Chondrocyte (in vitro differentiated cells): ENCODE results near the gene PCED1B. TPM values are rescaled to one million over a fixed set of nuclear protein-coding genes. Genes with fewer than 3 reads are reported as not detected.
"Not testable (repeated sequence)": the region's sequence is repeated elsewhere in the genome, so short reads cannot be mapped to it uniquely, and the experiment has no call there.

Experiments used
- DNase-seq: peaks from one replicate; pipeline ENCODE4 v3.0.0; 2021; ENCODE audit warnings: mixed read lengths, low spot score
- H3K27ac Mint-ChIP-seq: one replicate; pipeline ENCODE4 v1.8.0; 2021; ENCODE audit warnings: mild to moderate bottlenecking, moderate library complexity, mixed read lengths; ENCODE audit not compliant: unreplicated experiment
- H3K27me3 Mint-ChIP-seq: 2 replicates; pipeline ENCODE4 v1.8.0; 2021; ENCODE audit warnings: low read depth, mixed read lengths
- H3K36me3 Mint-ChIP-seq: 2 replicates; pipeline ENCODE4 v1.8.0; 2021; ENCODE audit warnings: low read depth, mixed read lengths
- H3K4me1 Mint-ChIP-seq: 2 replicates; pipeline ENCODE4 v1.8.0; 2021; ENCODE audit warnings: low read depth, mild to moderate bottlenecking, mixed read lengths
- H3K4me3 Mint-ChIP-seq: one replicate; pipeline ENCODE4 v1.8.0; 2021; ENCODE audit warnings: mild to moderate bottlenecking, moderate library complexity, mixed read lengths; ENCODE audit not compliant: unreplicated experiment
- H3K9me3 Mint-ChIP-seq: 2 replicates; pipeline ENCODE4 v1.8.0; 2021; ENCODE audit warnings: low read depth, mixed read lengths
- CTCF ChIP-seq: fragments of 200-600 bp; sonication (generic); IDR thresholded peaks from 2 replicates; pipeline ENCODE4 v1.5.0; 2021; ENCODE audit warnings: antibody characterized with exemption, mild to moderate bottlenecking, moderate library complexity
- total RNA-seq: library from RNA; stranded (reverse); gene quantifications from 3 replicates; pipeline ENCODE4 v1.2.1, GENCODE V29; 2021

Gene PCED1B
- total RNA-seq, 1 donor from 2014 or later, result 2.3 TPM

GRCh38 chr12:47213396-47213795, 134.0 kb downstream of the PCED1B start:
- H3K27ac Mint-ChIP-seq, result no peak overlapping the region

GRCh38 chr12:47214001-47214619, 134.7 kb downstream of the PCED1B start:
- Mint-ChIP-seq H3K4me3 (no peak overlapping the region), H3K27me3 (no peaks in the 10 kb centered on the region), H3K36me3 (no peaks in the 10 kb centered on the region), H3K9me3 (no peaks in the 10 kb centered on the region), H3K4me1 (peaks cover 4% of the 10 kb centered on the region), H3K27ac (no peak overlapping the region)
- TF ChIP-seq CTCF, result no peak
- DNase-seq, result no peak

More at GRCh38 chr12:47213396-47213795, 134.0 kb downstream of the PCED1B start:
- H3K4me1 Mint-ChIP-seq, result peaks cover 4% of the 10 kb centered on the region
- no peak for DNase-seq
- H3K36me3 Mint-ChIP-seq, result no peaks in the 10 kb centered on the region
- no peak for TF ChIP-seq CTCF
- no peaks in the 10 kb centered on the region for H3K27me3 Mint-ChIP-seq
- H3K4me3 Mint-ChIP-seq, result no peak overlapping the region
- H3K9me3 Mint-ChIP-seq, result no peaks in the 10 kb centered on the region

GRCh38 chr12:47214771-47215170, 135.3 kb downstream of the PCED1B start:
- Mint-ChIP-seq H3K27me3 (no peaks in the 10 kb centered on the region), H3K27ac (no peak overlapping the region), H3K36me3 (no peaks in the 10 kb centered on the region), H3K4me3 (no peak overlapping the region), H3K9me3 (no peaks in the 10 kb centered on the region), H3K4me1 (peaks cover 8% of the 10 kb centered on the region)
- DNase-seq, result no peak
- TF ChIP-seq CTCF, result no peak

- H3K9me3 Mint-ChIP-seq, result no peaks in the 10 kb centered on the region
- no peak overlapping the region for H3K27ac Mint-ChIP-seq
Measured at GRCh38 chr12:47216150-47216677, 136.8 kb downstream of the PCED1B start.

GRCh38 chr12:47217595-47217869, 138.1 kb downstream of the PCED1B start:
- not testable (repeated sequence) for H3K27me3 Mint-ChIP-seq, H3K27ac Mint-ChIP-seq, H3K36me3 Mint-ChIP-seq, H3K4me3 Mint-ChIP-seq, H3K9me3 Mint-ChIP-seq, DNase-seq
- peaks cover 18% of the 10 kb centered on the region for H3K4me1 Mint-ChIP-seq

More at GRCh38 chr12:47216150-47216677, 136.8 kb downstream of the PCED1B start:
- no peak overlapping the region for H3K4me3 Mint-ChIP-seq
- no peak for TF ChIP-seq CTCF
- H3K4me1 Mint-ChIP-seq, result peaks cover 14% of the 10 kb centered on the region
- no peaks in the 10 kb centered on the region for H3K27me3 Mint-ChIP-seq
- no peak for DNase-seq
- H3K36me3 Mint-ChIP-seq, result no peaks in the 10 kb centered on the region

- no peak for TF ChIP-seq CTCF
- H3K27me3 Mint-ChIP-seq, result no peaks in the 10 kb centered on the region
- DNase-seq, result no peak
- peaks cover 24% of the 10 kb centered on the region for H3K4me1 Mint-ChIP-seq
- no peaks in the 10 kb centered on the region for H3K36me3 Mint-ChIP-seq
- H3K9me3 Mint-ChIP-seq, result no peaks in the 10 kb centered on the region
- no peak overlapping the region for H3K4me3 Mint-ChIP-seq
- H3K27ac Mint-ChIP-seq, result no peak overlapping the region
Measured at GRCh38 chr12:47218191-47218654, 138.8 kb downstream of the PCED1B start.
